Keratinocyte (primary cell): ENCODE measurements around the gene NRG2. TPM values are rescaled to one million over a fixed set of nuclear protein-coding genes. Genes with fewer than 3 reads are reported as not detected.

Experiments
- DNase-seq: peaks from one replicate; pipeline ENCODE4 v3.0.0-alpha.2; 2011; ENCODE audit warnings: low read depth, missing footprints, low spot score
- FAIRE-seq: peaks from 2 replicates; lab custom pipeline; 2011; peaks lifted over from hg19 to GRCh38; lab: Jason Lieb, UNC
- H2AFZ ChIP-seq: 2 replicates; pipeline ENCODE4 v1.6.0; 2012; ENCODE audit warnings: low read length, control low read depth, inconsistent platforms; ENCODE audit not compliant: control insufficient read depth
- H3K27ac ChIP-seq: 2 replicates; pipeline ENCODE4 v1.5.1; 2011; ENCODE audit warnings: low read length; ENCODE audit not compliant: control insufficient read depth, insufficient read depth
- H3K27me3 ChIP-seq: 3 replicates; pipeline ENCODE4 v1.6.0; 2011; ENCODE audit warnings: low read length; ENCODE audit not compliant: control insufficient read depth, insufficient read depth; ENCODE audit errors: extremely low read depth
- H3K36me3 ChIP-seq, 2 experiments: 2 replicates in 1 of 2; 3 replicates in 1 of 2; pipeline ENCODE4 v1.5.1; 2011; ENCODE audit warnings: low read length in 2 of 2, mild to moderate bottlenecking in 1 of 2; ENCODE audit not compliant: control insufficient read depth in 2 of 2, insufficient read depth in 2 of 2; ENCODE audit errors: extremely low read depth in 1 of 2
- H3K4me1 ChIP-seq: 3 replicates; pipeline ENCODE4 v1.5.1; 2011; ENCODE audit warnings: low read length; ENCODE audit not compliant: control insufficient read depth, insufficient read depth; ENCODE audit errors: extremely low read depth
- H3K4me2 ChIP-seq: 3 replicates; pipeline ENCODE4 v1.6.0; 2011; ENCODE audit warnings: low read depth, low read length; ENCODE audit not compliant: control insufficient read depth, insufficient read depth; ENCODE audit errors: extremely low read depth
- H3K4me3 ChIP-seq, 3 experiments: fragments of 200-600 bp in 1 of 3; sonication (generic) in 1 of 3; 2 replicates in 2 of 3; 3 replicates in 1 of 3; pipeline ENCODE4 v1.5.1; 2011 to 2016; ENCODE audit warnings: low read length in 3 of 3, mild to moderate bottlenecking in 3 of 3, control low read depth in 2 of 3, inconsistent platforms in 1 of 3, low read depth in 1 of 3, mixed read lengths in 1 of 3, mixed run types in 1 of 3, moderate library complexity in 1 of 3; ENCODE audit not compliant: control insufficient read depth in 2 of 3, insufficient read depth in 2 of 3; ENCODE audit errors: extremely low read depth in 1 of 3
- H3K79me2 ChIP-seq: 2 replicates; pipeline ENCODE4 v1.6.0; 2012; ENCODE audit warnings: low read length; ENCODE audit not compliant: control insufficient read depth, insufficient read depth
- H3K9ac ChIP-seq: 3 replicates; pipeline ENCODE4 v1.6.0; 2011; ENCODE audit warnings: low read length; ENCODE audit not compliant: control insufficient read depth, insufficient read depth; ENCODE audit errors: extremely low read depth
- H3K9me1 ChIP-seq: 3 replicates; pipeline ENCODE4 v1.6.0; 2011; ENCODE audit warnings: low read length; ENCODE audit not compliant: control insufficient read depth, insufficient read depth; ENCODE audit errors: extremely low read depth
- H3K9me3 ChIP-seq: 2 replicates; pipeline ENCODE4 v1.5.1; 2012; ENCODE audit warnings: low read depth, low read length; ENCODE audit not compliant: control insufficient read depth
- H4K20me1 ChIP-seq: 3 replicates; pipeline ENCODE4 v1.6.0; 2011; ENCODE audit warnings: low read length; ENCODE audit not compliant: control insufficient read depth, insufficient read depth; ENCODE audit errors: extremely low read depth
- CTCF ChIP-seq, 3 experiments: IDR thresholded peaks in 1 of 3; conservative IDR thresholded peaks in 1 of 3; optimal IDR thresholded peaks in 1 of 3; 2 replicates in 2 of 3; 3 replicates in 1 of 3; pipeline versions ENCODE3 to v1.5.1; 2011; ENCODE audit warnings: low read length in 3 of 3, mild to moderate bottlenecking in 3 of 3, moderate library complexity in 2 of 3, control low read depth in 1 of 3, inconsistent platforms in 1 of 3; ENCODE audit not compliant: insufficient read depth in 2 of 3; ENCODE audit errors: extremely low read depth in 1 of 3
- EZH2 ChIP-seq: IDR thresholded peaks from one replicate; pipeline ENCODE4 v1.6.1; 2012; ENCODE audit warnings: inconsistent platforms, mild to moderate bottlenecking, low read length, moderate library complexity
- dilution Hi-C: fragments of 300-500 bp; cut with MboI; formaldehyde crosslinking; loops from one replicate; pipeline ENCODE4 v1.7.0; 2020; ENCODE audit warnings: low sequenced_read_pairs; ENCODE audit not compliant: extremely low pct_ligation_motif_present
- polyA plus RNA-seq, 5 experiments: library from polyadenylated mRNA; depleted of rRNA in 3 of 5; stranded (reverse) in 3 of 5; stranded (forward) in 1 of 5; unstranded in 1 of 5; fragments of >200 nt; gene quantifications; 1 replicate in 1 of 5; 2 replicates in 3 of 5; 3 replicates in 1 of 5; pipeline versions ENCODE4 v1.2.1 to v1.2.3, GENCODE V29; 2011 to 2012; ENCODE audit warnings: missing spikeins in 2 of 5, low read depth in 1 of 5, low replicate concordance in 1 of 5

NRG2 gene
- polyA plus RNA-seq, 1 donor (not counting 4 experiments of a cell fraction or from before 2014, with no cell fraction given), result 0.13 TPM

DNA sequence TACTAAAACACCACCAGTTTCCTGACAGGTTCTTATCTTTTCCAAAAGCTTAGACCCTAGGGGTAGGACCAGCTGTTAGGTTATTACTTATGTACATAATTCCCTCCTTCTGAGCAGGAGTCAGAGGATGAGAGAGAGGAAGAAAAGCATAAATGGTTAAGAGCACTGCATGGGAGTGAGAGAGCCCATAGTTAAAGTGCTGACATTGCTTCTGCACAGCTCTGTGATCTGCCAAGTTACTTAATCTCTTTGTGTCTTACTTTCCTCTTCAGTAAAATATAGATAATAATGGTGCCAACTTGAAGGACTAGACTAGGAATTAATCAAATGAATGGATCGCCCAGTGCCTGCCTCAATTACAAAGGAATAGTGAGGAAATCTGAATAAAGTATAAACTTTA is 66.4 kb downstream of the NRG2 start:
- no peak overlapping the region for H3K27ac ChIP-seq
- H3K79me2 ChIP-seq, result no peaks in the 10 kb centered on the region
- H2AFZ ChIP-seq, result no peak overlapping the region
- H3K27me3 ChIP-seq, result no peaks in the 10 kb centered on the region
- H3K36me3 ChIP-seq, result no peaks in the 10 kb centered on the region
- FAIRE-seq (no peak), DNase-seq (no peak)
- no peaks in the 10 kb centered on the region for H3K9me1 ChIP-seq
- no peak overlapping the region for H3K4me3 ChIP-seq
- H3K9me3 ChIP-seq, result no peaks in the 10 kb centered on the region
- TF ChIP-seq EZH2, result no peak
- TF ChIP-seq CTCF (optimal IDR thresholded peaks at IDR 0.05 in 1 of 3, IDR thresholded peaks at IDR 0.05 in 1 of 3, conservative IDR thresholded peaks at IDR 0.05 in 1 of 3; ENCODE audit: extremely low read depth in 1 of 3, insufficient read depth in 2 of 3, low read length in 3 of 3), result no peak
- no peaks in the 10 kb centered on the region for H3K4me1 ChIP-seq
- no peak overlapping the region for H3K9ac ChIP-seq
- no peak overlapping the region for H3K4me2 ChIP-seq
- no peaks in the 10 kb centered on the region for H4K20me1 ChIP-seq
- dilution Hi-C loops, result no loop called here

DNA sequence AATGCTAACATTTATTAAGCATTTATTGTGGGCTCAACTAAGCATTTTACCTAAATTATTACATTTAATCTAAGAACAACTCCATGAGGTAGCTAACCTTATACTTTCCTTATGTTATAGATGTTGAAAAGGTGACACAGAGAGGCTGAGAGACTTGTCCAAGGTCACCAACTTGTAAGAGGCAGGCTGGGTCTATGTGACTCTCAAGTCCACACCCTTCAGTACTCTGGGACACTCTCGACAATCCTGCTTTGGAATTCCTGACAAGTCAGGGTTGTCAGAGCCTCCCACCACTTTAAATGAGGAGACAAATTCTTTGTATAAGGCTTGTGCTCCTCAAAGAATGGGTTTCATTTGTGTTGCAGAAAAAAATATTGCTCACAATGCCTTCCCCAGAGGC is 67.2 kb downstream of the NRG2 start:
- H3K36me3 ChIP-seq, result no peaks in the 10 kb centered on the region
- H3K4me3 ChIP-seq, result no peak overlapping the region
- H3K9me1 ChIP-seq, result no peaks in the 10 kb centered on the region
- no peaks in the 10 kb centered on the region for H3K79me2 ChIP-seq
- FAIRE-seq (no peak), DNase-seq (no peak)
- no peaks in the 10 kb centered on the region for H3K9me3 ChIP-seq
- H3K27ac ChIP-seq, result no peak overlapping the region
- TF ChIP-seq EZH2 (no peak), CTCF (optimal IDR thresholded peaks at IDR 0.05 in 1 of 3, IDR thresholded peaks at IDR 0.05 in 1 of 3, conservative IDR thresholded peaks at IDR 0.05 in 1 of 3; ENCODE audit: extremely low read depth in 1 of 3, insufficient read depth in 2 of 3, low read length in 3 of 3) (no peak)
- dilution Hi-C loops, result no loop called here
- H3K9ac ChIP-seq, result no peak overlapping the region
- H3K4me2 ChIP-seq, result no peak overlapping the region
- H2AFZ ChIP-seq, result no peak overlapping the region
- H3K27me3 ChIP-seq, result no peaks in the 10 kb centered on the region
- no peaks in the 10 kb centered on the region for H3K4me1 ChIP-seq
- H4K20me1 ChIP-seq, result no peaks in the 10 kb centered on the region
